Activated T-helper 1 cell treated with anti-CD3 and anti-CD28 coated beads, Interleukin-2, amount 50 U/mL, for 16 hours (primary cell): ENCODE data around the gene SLC23A3.

Experiments
- DNase-seq, 2 donors: peaks; one replicate each; pipeline ENCODE4 v3.0.0-alpha.2; 2020; ENCODE audit warnings: low read depth in 1 of 2, low spot score in 1 of 2

Gene SLC23A3, protein sequence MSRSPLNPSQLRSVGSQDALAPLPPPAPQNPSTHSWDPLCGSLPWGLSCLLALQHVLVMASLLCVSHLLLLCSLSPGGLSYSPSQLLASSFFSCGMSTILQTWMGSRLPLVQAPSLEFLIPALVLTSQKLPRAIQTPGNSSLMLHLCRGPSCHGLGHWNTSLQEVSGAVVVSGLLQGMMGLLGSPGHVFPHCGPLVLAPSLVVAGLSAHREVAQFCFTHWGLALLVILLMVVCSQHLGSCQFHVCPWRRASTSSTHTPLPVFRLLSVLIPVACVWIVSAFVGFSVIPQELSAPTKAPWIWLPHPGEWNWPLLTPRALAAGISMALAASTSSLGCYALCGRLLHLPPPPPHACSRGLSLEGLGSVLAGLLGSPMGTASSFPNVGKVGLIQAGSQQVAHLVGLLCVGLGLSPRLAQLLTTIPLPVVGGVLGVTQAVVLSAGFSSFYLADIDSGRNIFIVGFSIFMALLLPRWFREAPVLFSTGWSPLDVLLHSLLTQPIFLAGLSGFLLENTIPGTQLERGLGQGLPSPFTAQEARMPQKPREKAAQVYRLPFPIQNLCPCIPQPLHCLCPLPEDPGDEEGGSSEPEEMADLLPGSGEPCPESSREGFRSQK

DNA sequence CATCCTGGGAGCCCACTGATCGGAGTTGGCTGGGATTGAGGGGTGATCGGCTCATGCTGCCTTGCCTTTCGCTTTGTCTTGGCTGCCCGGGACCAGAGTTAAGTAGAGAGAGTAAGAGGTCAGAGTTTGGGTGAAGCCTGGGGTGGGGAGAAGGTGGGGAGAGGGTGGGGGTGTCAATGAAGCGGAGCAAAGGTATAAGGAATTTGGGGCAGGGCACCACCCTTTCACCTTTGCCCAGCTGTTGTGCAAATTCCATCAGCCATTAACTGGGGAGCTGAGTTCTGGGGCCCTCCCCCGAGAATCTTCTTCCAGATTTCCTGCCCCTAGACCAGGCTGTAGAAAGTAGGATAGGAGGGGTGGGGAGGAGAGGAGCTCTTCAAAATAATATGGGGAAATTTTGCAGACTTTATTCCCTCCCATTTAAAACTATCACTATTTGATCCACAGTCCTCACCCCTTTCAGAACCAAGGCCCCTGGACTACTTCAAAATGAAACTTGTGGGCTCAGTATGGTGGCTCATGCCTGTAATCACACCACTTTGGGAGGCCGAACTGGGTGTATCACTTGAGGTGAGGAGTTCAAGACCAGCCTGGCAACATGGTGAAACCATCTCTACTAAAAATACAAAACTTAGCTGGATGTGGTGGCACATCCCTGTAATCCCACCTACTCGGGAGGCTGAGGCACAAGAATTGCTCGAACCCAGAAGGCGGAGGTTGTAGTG, at the start of gene SLC23A3:
Gene SLC23A3 (minus strand): TSS at position 100 of the 725 bp plus-strand sequence. CDS start 45 bp downstream, at position 55.
- no peak for DNase-seq

- DNase-seq = peak; percentile 60 to 79
Measured at GRCh38 chr2:219218732-219219701, 49.2 kb upstream of the SLC23A3 start, which contains the start of gene ABCB6. Gene ABCB6, minus strand, starts transcription at chr2:219218958. Its CDS starts 285 bp downstream, at chr2:219218673.

- no peak for DNase-seq
Measured at GRCh38 chr2:219218217-219218731, 48.4 kb upstream of the SLC23A3 start.

- DNase-seq = no peak
Measured at GRCh38 chr2:219216535-219216915, 46.7 kb upstream of the SLC23A3 start.

- no peak for DNase-seq
Measured at GRCh38 chr2:219215871-219216534, 46.2 kb upstream of the SLC23A3 start.

DNA sequence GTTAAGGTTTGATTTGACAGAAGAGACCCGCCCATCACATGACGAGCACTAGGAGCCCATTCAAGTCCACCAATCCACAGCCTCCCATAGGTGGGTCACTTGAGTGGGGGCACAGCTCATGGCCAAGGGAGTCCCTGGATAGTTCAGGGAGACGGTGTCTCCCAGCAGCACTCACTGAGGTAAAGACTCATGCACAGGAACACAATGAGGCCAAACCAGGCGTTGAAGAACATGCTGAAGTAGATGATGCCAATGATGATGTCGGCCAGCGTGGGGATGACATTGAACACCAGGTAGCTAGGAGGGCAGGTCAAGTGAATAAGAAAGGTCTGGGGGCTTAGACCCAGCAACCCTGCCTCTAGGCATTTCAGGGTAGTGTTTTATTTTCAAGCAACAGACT, 45.0 kb upstream of the SLC23A3 start:
- DNase-seq = no peak

DNA sequence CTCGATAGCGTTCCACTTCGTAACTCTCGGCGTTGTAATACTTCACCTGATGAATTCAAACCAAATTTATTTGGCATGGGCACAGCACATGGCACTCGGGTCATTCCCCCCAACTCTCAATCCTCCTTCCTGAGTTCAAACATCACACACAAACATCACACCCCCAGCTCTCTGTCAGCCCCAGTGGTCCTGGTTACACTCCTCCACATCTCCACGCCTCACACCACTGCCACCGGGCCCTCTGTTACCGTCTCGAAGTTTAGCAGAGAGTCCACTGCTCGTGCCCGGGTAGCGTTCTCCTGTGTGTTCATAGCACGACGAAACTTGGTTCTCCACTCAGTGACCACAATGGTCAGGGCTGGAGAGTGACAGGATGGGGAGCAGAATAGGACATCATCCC, 44.3 kb upstream of the SLC23A3 start:
- DNase-seq = no peak

DNA sequence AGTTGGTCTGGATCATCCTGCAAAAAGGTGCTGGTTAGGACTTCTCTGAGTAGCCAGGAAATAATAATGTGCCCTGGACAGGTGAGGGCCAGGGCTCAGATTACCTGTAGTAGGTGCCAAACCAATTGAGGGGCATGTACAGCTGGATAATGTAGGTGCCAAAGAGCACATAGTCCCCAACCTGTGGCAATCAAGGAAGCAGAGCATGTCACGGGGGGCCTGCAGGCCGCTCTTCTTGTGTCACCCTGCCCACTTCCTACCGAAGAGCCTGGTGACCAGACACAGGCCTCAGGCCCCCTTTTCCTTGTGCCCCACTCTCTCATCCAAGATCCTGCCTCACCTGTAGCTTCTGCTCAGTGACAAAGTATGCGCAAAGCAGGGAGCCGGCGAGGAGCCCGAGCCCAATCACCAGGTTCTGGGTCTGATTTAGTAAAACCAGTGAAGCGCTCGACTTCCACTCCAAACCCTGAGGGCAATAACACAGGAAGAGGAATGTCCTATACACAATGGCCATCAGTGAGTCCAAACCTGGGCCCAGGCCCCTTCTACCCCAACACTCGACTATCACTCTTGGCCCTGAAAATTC, 43.8 kb upstream of the SLC23A3 start:
- DNase-seq = no peak

GRCh38 chr2:219213026-219213415, 43.2 kb upstream of the SLC23A3 start:
- no peak for DNase-seq

DNA sequence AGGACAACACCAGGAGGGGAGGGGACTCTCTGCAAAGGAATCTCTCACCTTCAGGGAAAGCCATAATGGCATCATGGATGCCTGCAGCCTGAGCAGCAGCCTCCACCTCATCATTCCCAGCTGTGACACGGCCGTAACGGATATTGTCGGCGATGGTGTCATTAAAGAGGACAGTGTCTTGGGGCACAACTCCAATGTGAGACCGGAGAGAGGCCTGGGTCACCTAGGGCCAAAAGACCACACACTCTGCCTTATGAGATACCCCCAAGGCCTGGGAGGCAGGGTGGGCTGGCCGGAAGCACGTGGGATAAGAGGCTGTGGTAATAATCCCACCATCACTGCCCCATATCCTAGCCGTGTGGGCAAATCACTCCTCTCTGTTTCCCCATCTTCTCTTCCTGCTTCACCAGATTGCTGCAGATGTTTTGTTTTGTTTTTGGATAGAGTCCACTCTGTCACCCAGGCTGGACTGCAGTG, 41.1 kb upstream of the SLC23A3 start:
- no peak for DNase-seq

GRCh38 chr2:219210196-219210885, 40.5 kb upstream of the SLC23A3 start:
- no peak for DNase-seq

- no peak for DNase-seq
Measured at GRCh38 chr2:219209236-219210195, 39.7 kb upstream of the SLC23A3 start.

GRCh38 chr2:219207884-219208740, 38.3 kb upstream of the SLC23A3 start:
- DNase-seq = no peak

DNA sequence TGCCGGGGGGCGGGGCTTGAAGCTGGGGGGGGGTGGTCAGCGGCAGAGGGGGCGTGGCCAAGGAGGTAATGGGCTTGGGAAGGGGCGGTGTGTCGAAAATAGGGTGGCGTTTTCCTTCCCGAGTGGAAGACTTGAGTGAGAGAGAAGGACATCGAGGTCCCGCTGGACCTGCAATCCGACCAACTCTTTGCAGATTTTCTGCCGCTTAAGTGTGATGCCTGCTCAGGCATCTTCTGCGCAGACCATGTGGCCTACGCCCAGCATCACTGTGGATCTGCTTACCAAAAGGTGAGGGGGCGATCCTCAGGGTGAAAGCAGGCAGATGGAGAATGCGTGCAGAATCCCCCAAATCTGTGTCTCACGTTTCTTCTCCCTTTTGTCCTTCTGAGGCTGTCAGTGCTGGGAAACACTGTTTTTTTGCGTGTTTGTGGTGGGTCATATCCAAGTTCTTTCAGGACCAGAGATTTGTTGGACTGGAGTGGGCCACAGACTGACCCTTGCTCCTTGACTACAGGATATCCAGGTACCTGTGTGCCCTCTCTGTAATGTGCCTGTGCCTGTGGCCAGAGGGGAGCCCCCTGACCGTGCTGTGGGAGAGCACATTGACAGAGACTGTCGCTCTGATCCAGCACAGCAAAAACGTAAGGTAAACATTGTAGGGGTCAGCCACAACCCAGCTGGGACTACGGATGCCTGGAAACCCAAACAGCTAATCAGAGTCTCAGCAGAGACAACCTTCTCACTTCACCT, 37.5 kb upstream of the SLC23A3 start:
- DNase-seq = no peak

DNA sequence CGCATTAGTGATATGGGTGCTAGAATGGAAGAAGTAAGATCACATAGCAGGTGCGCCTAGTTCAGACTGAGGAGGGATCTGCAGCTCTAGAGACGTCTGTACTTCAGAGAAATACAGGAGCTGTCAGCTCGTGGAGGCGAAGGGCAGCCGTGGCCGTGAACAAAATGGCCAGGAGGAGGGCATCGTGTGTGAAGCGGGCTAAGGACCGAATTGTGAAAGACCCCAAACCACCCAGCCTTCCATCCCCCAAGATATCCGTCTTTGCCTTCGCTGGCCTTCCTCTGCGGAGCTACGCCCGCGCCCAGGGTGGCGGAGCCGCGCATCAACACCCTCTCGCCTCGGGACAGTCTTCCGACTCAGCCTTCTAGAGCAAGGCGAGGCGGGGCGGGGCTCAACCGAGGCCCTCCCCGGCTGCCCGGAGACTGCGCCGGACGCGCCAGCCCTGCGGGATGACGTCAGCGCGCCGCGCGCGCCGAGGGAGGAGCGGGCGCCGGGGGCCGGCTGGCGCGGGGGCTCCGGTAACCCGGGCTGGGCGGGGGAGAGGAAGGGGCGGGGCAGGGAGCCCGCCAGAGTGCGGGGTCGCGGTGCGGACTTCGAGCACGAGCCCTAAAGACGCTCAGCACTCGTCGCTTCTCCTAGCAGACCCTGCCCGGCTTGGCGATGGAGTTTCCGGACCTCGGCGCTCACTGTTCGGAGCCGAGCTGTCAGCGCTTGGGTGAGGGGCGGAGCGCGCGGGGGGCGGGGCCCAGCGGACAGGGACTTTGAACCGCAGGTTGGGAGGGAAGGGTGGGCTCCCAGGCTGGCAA, 36.7 kb upstream of the SLC23A3 start, which contains the start of gene ZFAND2B:
Gene ZFAND2B (plus strand): TSS at position 455 of the 806 bp plus-strand sequence. CDS start 206 bp downstream, at position 661.
- DNase-seq = peak; percentile 89 to 94
